PFSK-1 (cell line): Measurements from ENCODE around the gene GMPR.
A peak's percentile ranks its signal among the peaks of the same experiment; 100 is the strongest.

Source experiments
- FOXP2 ChIP-seq: optimal IDR thresholded peaks from 2 replicates; pipeline ENCODE3; 2011; ENCODE audit warnings: borderline replicate concordance, control low read depth, inconsistent platforms; ENCODE audit not compliant: insufficient read depth; ENCODE audit errors: extremely low read length, extremely low read depth
- POLR2AphosphoS5 ChIP-seq: IDR thresholded peaks from 2 replicates; pipeline ENCODE4 v1.6.1; 2012; ENCODE audit warnings: low read depth, mild to moderate bottlenecking, control low read depth, low read length, moderate library complexity
- REST ChIP-seq, 2 experiments: IDR thresholded peaks; 2 replicates each; pipeline versions ENCODE4 v1.6.1 to v1.8.0; 2011 to 2012; ENCODE audit warnings: low read depth in 2 of 2, low read length in 2 of 2, control low read depth in 1 of 2, inconsistent platforms in 1 of 2, mild to moderate bottlenecking in 1 of 2, moderate library complexity in 1 of 2; ENCODE audit not compliant: insufficient read depth in 1 of 2
- SIN3A ChIP-seq: IDR thresholded peaks from 2 replicates; pipeline ENCODE4 v1.6.1; 2012; ENCODE audit warnings: mild to moderate bottlenecking, low read length, moderate library complexity, borderline replicate concordance; ENCODE audit not compliant: insufficient read depth
- TAF1 ChIP-seq: IDR thresholded peaks from 2 replicates; pipeline ENCODE4 v1.6.1; 2012; ENCODE audit warnings: low read length, control low read depth, borderline replicate concordance; ENCODE audit not compliant: insufficient read depth

Gene GMPR

GRCh38 chr6:16339265-16339587 lies 100.8 kb downstream of the GMPR start:
- TF ChIP-seq FOXP2 (no peak), TAF1 (no peak), SIN3A (no peak), REST (IDR thresholded peaks at IDR 0.05; ENCODE audit: insufficient read depth in 1 of 2, low read depth in 2 of 2, low read length in 2 of 2) (no peak), POLR2AphosphoS5 (no peak)

GRCh38 chr6:16343593-16343992 lies 105.2 kb downstream of the GMPR start:
- TF ChIP-seq POLR2AphosphoS5 (peak; percentile 39; the same call in 1 of the 2 replicates), FOXP2 (no peak)

GRCh38 chr6:16344756-16345155 lies 106.4 kb downstream of the GMPR start:
- TF ChIP-seq SIN3A (peak; percentile 41; the same call in 1 of the 2 replicates), POLR2AphosphoS5 (no peak; the same call in 1 of the 2 replicates), FOXP2 (peak; percentile 30), REST (IDR thresholded peaks at IDR 0.05; ENCODE audit: insufficient read depth in 1 of 2, low read depth in 2 of 2, low read length in 2 of 2) (peak in 1 of 2 experiments; percentile 54; a peak in 1 of 4 replicates)
